HS-27A (cell line): ENCODE data around the gene ST7.

ENCODE experiments used
- DNase-seq: peaks from one replicate; pipeline ENCODE4 v3.0.0-alpha.2; 2012; ENCODE audit warnings: low read depth, missing footprints

Gene ST7

DNA sequence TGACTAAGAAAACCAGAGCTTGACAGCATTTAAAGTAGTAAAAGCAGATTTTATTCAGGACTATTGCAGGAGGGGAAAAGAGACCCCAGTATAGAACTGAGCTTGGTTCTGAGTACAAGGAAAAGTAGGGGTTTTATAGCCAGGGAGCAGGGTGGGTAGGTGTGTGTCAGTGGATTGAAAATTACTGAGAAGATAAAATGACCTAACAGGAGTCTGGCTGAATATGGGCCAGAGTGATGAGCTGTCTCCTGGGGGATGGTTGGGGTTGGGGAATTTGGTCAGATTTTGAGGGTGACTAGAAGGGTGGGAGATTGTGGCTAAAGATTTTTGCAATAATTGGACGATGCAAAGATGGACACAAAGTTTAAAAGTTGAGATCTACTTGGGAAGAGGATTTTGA lies 114.0 kb downstream of the ST7 start:
- DNase-seq, result no peak

GRCh38 chr7:117068511-117069145 lies 115.3 kb downstream of the ST7 start:
- DNase-seq, result no peak

- DNase-seq, result no peak
Observed at GRCh38 chr7:117069379-117069778, 116.1 kb downstream of the ST7 start.

- no peak for DNase-seq
Observed at GRCh38 chr7:117071551-117071950, 118.2 kb downstream of the ST7 start.

- no peak for DNase-seq
Observed at GRCh38 chr7:117072620-117073118, 119.4 kb downstream of the ST7 start.

- DNase-seq, result no peak
Observed at GRCh38 chr7:117074378-117074777, 121.1 kb downstream of the ST7 start.

DNA sequence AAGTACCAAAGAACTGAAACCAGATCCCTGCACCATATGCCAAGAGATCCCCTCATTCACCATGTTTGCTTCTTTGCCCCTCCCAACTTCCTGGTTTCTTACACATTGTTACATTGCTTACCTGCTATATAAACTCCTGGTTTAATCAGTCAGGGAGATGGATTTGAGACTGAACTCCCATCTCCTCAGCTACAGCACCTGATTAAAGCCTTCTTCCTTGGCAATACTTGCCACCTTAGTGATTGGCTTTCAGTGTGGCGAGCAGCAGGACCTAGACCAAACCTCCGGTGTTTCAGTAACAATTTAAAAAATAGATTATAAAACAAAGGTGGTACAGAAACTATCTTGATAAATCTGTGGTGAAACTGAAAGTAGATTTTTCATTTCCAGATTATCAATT lies 122.6 kb downstream of the ST7 start:
- no peak for DNase-seq

- DNase-seq, result no peak
Observed at GRCh38 chr7:117076426-117076943, 123.2 kb downstream of the ST7 start.

DNA sequence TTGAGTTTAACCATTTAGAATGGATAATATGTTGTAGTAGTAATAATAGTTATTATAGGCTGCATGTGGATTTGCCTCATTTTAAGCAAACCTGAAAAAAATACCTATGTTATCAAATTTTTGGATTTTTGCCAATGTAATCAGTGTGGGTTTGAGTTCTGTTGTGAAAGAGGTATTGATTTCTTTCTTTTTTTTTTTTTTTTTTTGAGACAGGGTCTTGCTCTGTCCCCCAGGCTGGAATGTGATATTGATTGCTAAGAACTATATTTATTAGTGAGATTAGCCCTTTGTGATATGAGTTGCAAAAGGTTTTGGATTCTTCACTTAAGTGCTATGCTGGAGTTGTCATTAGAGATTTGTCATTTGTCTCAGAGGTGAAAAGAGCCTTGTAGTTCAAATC lies 124.4 kb downstream of the ST7 start:
- DNase-seq, result no peak

DNA sequence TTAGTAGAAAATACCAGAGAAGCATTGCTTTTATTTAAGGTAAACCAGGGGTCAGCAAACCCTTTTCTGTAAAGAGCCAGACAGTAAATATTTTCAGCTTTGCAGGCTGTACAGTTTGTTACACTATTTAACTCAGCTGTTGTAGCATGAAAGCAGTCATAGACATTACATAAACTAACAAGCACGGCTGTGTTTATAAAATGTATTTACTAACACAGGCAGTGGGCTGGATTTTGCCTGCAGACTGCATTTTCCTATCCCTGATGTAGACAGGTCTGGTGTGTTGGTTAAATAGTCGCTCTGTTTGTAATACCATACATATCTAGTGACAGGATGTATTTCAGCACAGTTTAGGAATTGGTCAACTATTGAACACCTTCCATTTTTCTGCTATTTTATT lies 129.3 kb downstream of the ST7 start:
- no peak for DNase-seq

GRCh38 chr7:117083648-117084047 lies 130.3 kb downstream of the ST7 start:
- DNase-seq, result no peak

- no peak for DNase-seq
Observed at GRCh38 chr7:117084286-117084685, 131.0 kb downstream of the ST7 start.

GRCh38 chr7:117085275-117085674 lies 132.0 kb downstream of the ST7 start:
- DNase-seq, result no peak

GRCh38 chr7:117085769-117086463 lies 132.6 kb downstream of the ST7 start:
- no peak for DNase-seq

DNA sequence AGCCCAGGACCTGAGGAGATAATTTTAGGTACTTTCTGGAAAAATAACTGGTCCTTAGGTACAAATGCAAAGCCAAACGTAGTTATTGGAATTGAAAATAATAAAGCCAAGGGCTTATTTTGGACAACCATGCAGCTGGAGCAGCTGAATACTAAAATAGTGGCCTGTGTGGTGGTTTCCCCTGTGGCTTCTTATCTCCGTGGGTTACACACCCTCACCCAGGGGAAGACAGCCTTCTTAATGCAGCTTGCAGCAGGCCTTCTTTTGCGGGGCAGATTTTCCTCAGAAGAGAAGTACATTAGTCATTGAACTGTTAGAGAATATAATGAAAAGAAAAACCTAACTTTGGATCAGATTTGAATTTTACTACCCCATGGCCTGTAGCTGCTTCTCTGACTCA lies 133.5 kb downstream of the ST7 start:
- DNase-seq, result no peak

DNA sequence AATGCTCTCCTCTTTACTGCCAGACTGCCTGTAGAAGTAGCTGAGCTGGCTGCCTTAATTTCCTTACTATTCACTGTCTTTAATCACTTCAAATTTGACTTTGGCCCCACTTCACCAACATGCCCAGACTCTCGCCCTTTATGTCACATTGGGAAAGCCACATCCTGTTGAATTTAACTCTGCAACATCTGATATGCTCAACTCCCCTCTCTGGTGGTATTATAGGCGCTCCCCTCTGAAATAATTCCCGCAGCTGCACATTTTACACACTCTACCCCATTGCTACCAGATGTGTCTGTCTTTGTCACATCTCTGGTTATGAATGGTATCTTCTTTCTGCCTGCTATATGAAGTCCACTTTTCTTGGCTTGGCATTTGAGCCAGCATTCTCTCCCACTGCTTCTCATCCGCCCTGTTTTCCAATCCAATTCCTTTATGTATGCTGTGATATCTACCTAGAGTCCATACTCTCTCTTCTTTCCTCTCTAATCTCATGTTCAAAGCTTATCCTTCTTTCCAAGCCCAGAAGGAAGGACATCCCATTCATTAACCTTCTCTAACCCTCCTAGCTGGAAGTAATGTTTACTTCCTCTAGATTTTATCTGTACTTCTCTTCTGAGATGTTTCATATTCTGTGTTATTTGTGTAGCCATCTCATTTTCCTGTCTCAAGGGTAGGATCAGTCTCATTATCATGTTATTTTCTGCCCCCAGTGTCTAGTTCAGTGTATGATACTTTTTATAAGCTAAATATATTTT lies 134.5 kb downstream of the ST7 start:
- no peak for DNase-seq

GRCh38 chr7:117088623-117089194 lies 135.4 kb downstream of the ST7 start:
- DNase-seq, result no peak

- no peak for DNase-seq
Observed at GRCh38 chr7:117090791-117091190, 137.5 kb downstream of the ST7 start.

- DNase-seq, result no peak
Observed at GRCh38 chr7:117091721-117092120, 138.4 kb downstream of the ST7 start.

- DNase-seq, result no peak
Observed at GRCh38 chr7:117092785-117093184, 139.5 kb downstream of the ST7 start.

- no peak for DNase-seq
Observed at GRCh38 chr7:117094457-117094856, 141.2 kb downstream of the ST7 start.

GRCh38 chr7:117095055-117095454 lies 141.8 kb downstream of the ST7 start:
- DNase-seq, result no peak
